ENCODE results near the gene MTOR. TPM values are rescaled to one million over a fixed set of nuclear protein-coding genes. Genes with fewer than 3 reads are reported as not detected.
"Not testable (repeated sequence)": the region's sequence is repeated elsewhere in the genome, so short reads cannot be mapped to it uniquely, and the experiment has no call there.

The MTOR gene
- polyA plus RNA-seq, 1 donor = 27.5 TPM

DNA sequence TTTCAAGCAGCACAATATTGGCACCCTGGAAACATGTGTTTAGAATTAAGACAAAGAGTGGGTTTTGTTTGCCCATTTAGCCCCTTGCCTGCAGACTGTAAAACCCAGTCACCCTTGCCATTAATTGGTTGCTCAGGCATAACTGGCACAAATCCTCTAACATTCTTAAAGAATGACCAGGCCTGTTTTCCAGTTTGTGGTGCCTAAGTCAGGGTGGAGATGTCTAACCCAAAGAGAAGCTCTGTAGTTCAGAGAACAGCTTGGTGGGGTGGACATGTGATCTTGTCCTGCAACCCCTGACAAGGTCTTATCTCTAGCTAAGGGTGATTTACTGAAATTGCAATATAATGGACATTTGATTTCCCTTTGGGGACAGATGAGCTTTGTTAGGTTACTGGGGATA lies 82.0 kb downstream of the MTOR start:
- no peaks in the 10 kb centered on the region for H3K9me3 ChIP-seq (ENCODE audit: control insufficient read depth, low read depth, low read length)
- H3K27me3 ChIP-seq (ENCODE audit: control insufficient read depth, insufficient read depth, low read length) = no peaks in the 10 kb centered on the region
- no peak overlapping the region for H3K27ac ChIP-seq (ENCODE audit: low read length)
- no peaks in the 10 kb centered on the region for H3K4me1 ChIP-seq (ENCODE audit: control insufficient read depth, insufficient read depth, low read length)
- no peak overlapping the region for H3K4me3 ChIP-seq (ENCODE audit: low read length)
- DNase-seq = no peak
- peaks cover 19% of the 10 kb centered on the region for H3K36me3 ChIP-seq (ENCODE audit: control insufficient read depth, insufficient read depth, low read length)

DNA sequence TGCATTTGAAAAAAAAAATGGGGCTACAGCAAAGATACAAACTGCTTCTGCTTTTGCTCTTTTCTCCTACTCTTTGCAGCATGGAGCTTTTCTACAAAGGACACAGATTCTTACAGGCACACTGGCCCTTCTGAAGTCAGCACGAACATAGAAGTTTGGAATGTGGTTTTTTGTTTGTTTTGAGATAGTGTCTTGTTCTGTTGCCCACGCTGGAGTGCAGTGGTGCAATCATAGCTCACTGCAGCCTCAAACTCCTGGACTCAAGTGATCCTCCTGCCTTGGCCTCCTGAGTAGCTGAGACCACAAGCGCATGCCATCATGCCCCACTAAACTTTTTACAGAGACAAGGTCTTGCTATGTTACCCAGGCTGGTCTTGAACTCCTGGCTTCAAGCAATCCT lies 82.6 kb downstream of the MTOR start:
- not testable (repeated sequence) for H3K9me3 ChIP-seq (ENCODE audit: control insufficient read depth, low read depth, low read length); H3K27ac ChIP-seq (ENCODE audit: low read length); DNase-seq; H3K27me3 ChIP-seq (ENCODE audit: control insufficient read depth, insufficient read depth, low read length); H3K4me1 ChIP-seq (ENCODE audit: control insufficient read depth, insufficient read depth, low read length); H3K4me3 ChIP-seq (ENCODE audit: low read length)
- no CpG with 5 or more reads among the region's 3 CpGs for WGBS (ENCODE audit: insufficient coverage, low lambda C conversion rate)
- H3K36me3 ChIP-seq (ENCODE audit: control insufficient read depth, insufficient read depth, low read length) = peaks cover 17% of the 10 kb centered on the region

DNA sequence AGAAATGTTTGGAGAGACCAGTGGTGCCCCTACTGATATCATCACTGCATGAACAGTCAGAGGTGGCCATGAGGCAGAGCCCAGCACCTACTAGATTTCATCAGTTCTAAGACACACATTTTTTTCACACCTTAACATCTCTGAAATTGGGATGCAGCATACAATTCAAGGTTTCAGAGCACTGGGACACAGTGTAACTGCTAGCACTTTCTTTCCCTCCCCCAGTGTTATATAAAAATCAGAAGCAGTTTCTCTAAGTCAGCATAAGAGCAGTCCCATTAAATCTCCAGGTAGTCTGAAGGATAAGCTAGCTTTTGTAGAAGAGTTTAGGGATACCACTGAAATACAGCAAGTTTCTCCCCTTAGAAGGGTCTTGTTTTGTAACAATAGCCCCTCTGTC lies 83.2 kb downstream of the MTOR start:
- no peak for DNase-seq
- no peaks in the 10 kb centered on the region for H3K4me1 ChIP-seq (ENCODE audit: control insufficient read depth, insufficient read depth, low read length)
- H3K36me3 ChIP-seq (ENCODE audit: control insufficient read depth, insufficient read depth, low read length) = peaks cover 13% of the 10 kb centered on the region
- H3K27ac ChIP-seq (ENCODE audit: low read length) = no peak overlapping the region
- no peaks in the 10 kb centered on the region for H3K9me3 ChIP-seq (ENCODE audit: control insufficient read depth, low read depth, low read length)
- no peak overlapping the region for H3K4me3 ChIP-seq (ENCODE audit: low read length)
- H3K27me3 ChIP-seq (ENCODE audit: control insufficient read depth, insufficient read depth, low read length) = no peaks in the 10 kb centered on the region

DNA sequence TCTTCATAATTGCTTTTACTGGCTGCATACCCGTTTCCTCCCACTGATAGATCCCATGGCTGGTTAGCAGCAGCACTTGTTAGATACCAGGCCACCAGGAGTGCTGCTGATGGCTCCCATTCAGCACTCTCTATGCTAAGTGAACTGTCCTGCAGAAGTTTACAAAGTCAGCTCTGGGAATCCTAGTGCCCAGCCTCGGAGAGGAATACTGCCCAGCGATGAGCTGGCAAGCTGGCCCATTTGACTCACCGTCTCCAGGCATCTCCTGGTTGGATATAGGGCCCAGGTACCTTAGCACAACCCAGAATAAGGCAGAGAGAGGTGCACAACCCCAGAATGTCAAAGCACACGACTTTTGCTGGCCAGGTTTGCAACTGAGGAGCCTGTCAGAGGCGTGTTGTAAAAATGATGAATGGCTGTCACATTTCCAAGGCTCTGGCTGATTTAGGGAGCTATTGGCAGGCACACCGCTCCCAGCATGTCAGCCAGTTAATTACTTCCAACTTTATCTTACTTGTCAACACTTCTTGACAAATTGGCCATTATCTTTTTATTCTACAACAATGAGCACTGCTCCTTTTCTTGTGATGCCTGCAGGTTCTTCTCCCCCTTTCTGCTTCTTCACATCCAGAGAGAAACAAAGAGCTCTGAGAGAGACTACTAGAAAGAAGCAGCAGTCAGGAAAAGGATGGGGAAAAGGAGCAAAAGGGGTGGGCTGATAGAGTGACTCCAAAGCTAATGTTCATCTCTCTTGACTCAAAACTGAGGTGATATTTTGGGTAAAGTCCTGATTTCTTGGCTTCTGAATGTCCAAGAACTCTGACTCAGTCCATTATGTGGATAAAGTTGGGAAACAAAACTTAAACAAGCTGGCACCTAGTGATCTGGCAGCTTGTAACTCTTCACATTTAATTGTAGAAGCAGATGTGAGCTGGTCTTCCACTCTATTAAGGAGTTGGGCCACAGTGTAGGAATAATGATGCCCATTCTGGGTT lies 84.0 kb downstream of the MTOR start:
- H3K9me3 ChIP-seq (ENCODE audit: control insufficient read depth, low read depth, low read length) = no peaks in the 10 kb centered on the region
- no peak for DNase-seq
- no peaks in the 10 kb centered on the region for H3K27me3 ChIP-seq (ENCODE audit: control insufficient read depth, insufficient read depth, low read length)
- H3K36me3 ChIP-seq (ENCODE audit: control insufficient read depth, insufficient read depth, low read length) = peaks cover 13% of the 10 kb centered on the region
- no peak overlapping the region for H3K27ac ChIP-seq (ENCODE audit: low read length)
- H3K4me3 ChIP-seq (ENCODE audit: low read length) = no peak overlapping the region
- H3K4me1 ChIP-seq (ENCODE audit: control insufficient read depth, insufficient read depth, low read length) = no peaks in the 10 kb centered on the region
- WGBS (ENCODE audit: insufficient coverage, low lambda C conversion rate) = no CpG with 5 or more reads among the region's 7 CpGs

DNA sequence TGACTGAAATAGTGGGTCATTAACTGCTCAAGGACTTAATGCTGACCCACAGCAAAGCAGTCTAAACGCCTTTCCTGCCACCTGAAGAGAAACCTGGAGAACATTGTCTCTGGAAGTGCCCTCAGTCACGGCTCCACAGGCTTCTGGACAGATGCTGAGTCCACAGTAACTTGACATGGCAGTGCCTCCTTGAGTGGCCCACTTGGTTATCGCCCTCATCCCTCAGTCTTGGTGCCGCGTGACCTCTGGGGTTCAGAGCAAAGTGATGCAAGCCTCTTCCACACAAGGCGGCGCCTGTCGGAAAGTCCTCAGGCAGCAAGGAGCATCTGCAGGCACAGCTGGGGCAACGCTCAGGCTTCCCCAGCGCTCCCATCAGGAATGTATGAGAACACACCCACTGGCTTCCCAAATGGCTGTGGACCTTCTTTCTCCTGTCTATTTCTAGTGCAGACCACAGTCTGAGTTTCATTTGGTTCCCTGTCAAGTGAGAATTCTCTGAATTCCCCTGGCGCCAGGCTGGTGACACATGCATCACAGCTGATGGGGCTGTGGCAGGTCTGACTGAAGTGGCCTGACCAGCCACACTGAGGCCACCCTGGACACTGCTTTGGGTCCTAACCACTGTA lies 86.2 kb downstream of the MTOR start:
- WGBS (ENCODE audit: insufficient coverage, low lambda C conversion rate) = no CpG with 5 or more reads among the region's 11 CpGs
- no peak for DNase-seq
- Histone ChIP-seq H3K27me3 (ENCODE audit: control insufficient read depth, insufficient read depth, low read length) (no peaks in the 10 kb centered on the region), H3K27ac (ENCODE audit: low read length) (no peak overlapping the region), H3K9me3 (ENCODE audit: control insufficient read depth, low read depth, low read length) (no peaks in the 10 kb centered on the region), H3K4me1 (ENCODE audit: control insufficient read depth, insufficient read depth, low read length) (no peaks in the 10 kb centered on the region), H3K4me3 (ENCODE audit: low read length) (no peak overlapping the region), H3K36me3 (ENCODE audit: control insufficient read depth, insufficient read depth, low read length) (peaks cover 13% of the 10 kb centered on the region)

DNA sequence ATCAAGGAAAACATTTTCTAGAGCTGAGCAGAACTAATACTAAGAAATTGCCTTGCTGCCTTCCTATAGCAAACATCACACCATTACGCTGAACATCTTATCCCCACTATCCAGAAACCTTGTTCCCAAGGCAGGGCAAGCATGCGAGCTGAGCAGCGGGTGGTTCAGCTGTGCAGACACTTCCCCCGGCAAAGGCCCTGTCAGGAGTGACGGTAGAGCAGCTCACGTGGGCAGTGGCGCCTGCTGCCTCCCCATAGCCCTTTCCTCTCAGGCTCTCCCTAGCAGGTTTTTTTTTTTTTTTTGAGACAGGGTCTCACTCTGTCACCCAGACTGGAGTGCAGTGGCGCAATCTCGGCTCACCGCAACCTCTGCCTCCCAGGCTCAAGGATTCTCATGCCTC lies 86.9 kb downstream of the MTOR start:
- Histone ChIP-seq H3K36me3 (ENCODE audit: control insufficient read depth, insufficient read depth, low read length) (peaks cover 13% of the 10 kb centered on the region), H3K27me3 (ENCODE audit: control insufficient read depth, insufficient read depth, low read length) (no peaks in the 10 kb centered on the region), H3K4me3 (ENCODE audit: low read length) (no peak overlapping the region), H3K27ac (ENCODE audit: low read length) (no peak overlapping the region), H3K9me3 (ENCODE audit: control insufficient read depth, low read depth, low read length) (no peaks in the 10 kb centered on the region), H3K4me1 (ENCODE audit: control insufficient read depth, insufficient read depth, low read length) (no peaks in the 10 kb centered on the region)
- no CpG with 5 or more reads among the region's 10 CpGs for WGBS (ENCODE audit: insufficient coverage, low lambda C conversion rate)
- DNase-seq = no peak

DNA sequence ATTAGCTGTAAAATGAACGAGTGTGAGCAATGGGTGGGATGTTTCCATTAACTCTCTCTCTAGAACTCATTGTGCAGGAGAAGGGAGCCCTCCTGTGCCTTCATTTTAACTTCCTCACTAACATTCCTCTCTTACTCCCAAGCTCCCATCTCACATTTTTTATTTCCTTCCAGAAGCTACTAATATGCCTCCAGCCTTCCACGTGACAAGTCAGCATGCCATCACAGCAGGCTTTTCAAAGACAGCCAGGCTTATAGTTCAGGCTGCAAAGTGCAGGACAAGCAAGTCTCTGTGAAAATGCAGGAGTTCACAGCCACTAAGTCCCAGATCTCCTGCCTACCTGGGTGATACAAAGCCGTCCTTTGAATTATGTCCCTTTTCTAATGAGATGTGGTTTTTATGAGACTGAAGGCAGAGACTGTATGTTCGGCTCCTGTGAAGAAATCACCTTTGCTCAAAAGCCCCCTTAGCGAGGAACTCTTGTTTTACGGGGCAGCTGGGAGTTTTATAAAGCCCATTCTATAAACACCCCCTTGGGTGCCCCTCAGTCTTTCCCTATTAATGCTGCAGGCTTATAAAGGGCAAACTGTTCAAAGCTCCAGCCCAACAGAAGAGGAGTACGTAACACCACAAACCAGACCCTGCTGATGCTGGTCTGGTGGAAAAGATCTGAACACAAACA lies 87.9 kb downstream of the MTOR start:
- H3K27ac ChIP-seq (ENCODE audit: low read length) = no peak overlapping the region
- H3K4me3 ChIP-seq (ENCODE audit: low read length) = no peak overlapping the region
- H3K27me3 ChIP-seq (ENCODE audit: control insufficient read depth, insufficient read depth, low read length) = no peaks in the 10 kb centered on the region
- DNase-seq = no peak
- peaks cover 8% of the 10 kb centered on the region for H3K36me3 ChIP-seq (ENCODE audit: control insufficient read depth, insufficient read depth, low read length)
- no peaks in the 10 kb centered on the region for H3K9me3 ChIP-seq (ENCODE audit: control insufficient read depth, low read depth, low read length)
- no peaks in the 10 kb centered on the region for H3K4me1 ChIP-seq (ENCODE audit: control insufficient read depth, insufficient read depth, low read length)
- WGBS (ENCODE audit: insufficient coverage, low lambda C conversion rate) = no CpG with 5 or more reads among the region's 7 CpGs

DNA sequence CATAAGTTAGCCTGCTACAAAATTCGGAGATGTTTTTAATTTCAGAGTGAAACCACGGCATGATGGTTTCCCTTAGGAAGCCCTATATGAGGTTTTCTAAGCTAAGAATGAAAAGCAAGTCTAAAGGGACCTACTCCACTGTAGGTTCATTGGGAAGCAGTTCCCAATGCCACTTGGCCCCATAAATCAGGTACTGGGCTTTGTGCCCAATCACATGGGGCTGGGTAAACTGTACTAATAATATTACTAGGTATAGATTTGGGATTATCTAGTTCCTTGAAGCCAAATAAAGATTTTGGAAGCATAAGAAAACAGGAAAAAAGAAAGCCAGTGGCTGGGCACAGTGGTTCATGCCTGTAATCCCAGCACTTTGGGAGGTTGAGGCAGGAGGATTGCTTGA lies 92.2 kb downstream of the MTOR start:
- no peak for DNase-seq
- WGBS (ENCODE audit: insufficient coverage, low lambda C conversion rate) = no CpG with 5 or more reads among the region's 2 CpGs

DNA sequence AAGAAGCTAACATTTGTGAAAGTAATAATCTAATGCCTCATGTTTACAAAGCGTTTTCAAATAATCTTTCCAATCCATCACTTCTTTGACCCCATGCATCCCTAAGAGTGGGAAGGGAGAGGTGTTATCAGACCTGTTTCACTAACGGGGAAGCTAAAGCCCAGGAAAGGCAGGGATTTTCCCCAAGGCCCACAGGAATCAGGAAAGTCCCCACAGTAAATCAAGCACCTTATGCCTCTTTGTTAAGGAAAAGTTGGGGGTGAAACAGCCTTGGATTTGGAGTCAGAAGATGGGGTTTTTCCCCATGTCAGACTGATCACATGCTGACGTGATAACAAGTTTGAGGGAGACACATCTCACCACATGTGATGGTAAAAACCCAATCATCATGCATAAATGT lies 93.1 kb downstream of the MTOR start:
- no CpG with 5 or more reads among the region's 3 CpGs for WGBS (ENCODE audit: insufficient coverage, low lambda C conversion rate)
- Histone ChIP-seq H3K36me3 (ENCODE audit: control insufficient read depth, insufficient read depth, low read length) (peaks cover 6% of the 10 kb centered on the region), H3K27me3 (ENCODE audit: control insufficient read depth, insufficient read depth, low read length) (no peaks in the 10 kb centered on the region), H3K4me3 (ENCODE audit: low read length) (no peak overlapping the region), H3K4me1 (ENCODE audit: control insufficient read depth, insufficient read depth, low read length) (no peaks in the 10 kb centered on the region), H3K9me3 (ENCODE audit: control insufficient read depth, low read depth, low read length) (no peaks in the 10 kb centered on the region), H3K27ac (ENCODE audit: low read length) (no peak overlapping the region)
- DNase-seq = no peak

More for the DNA sequence above, 92.2 kb downstream of the MTOR start:
- Histone ChIP-seq H3K9me3 (ENCODE audit: control insufficient read depth, low read depth, low read length) (no peaks in the 10 kb centered on the region), H3K27me3 (ENCODE audit: control insufficient read depth, insufficient read depth, low read length) (no peaks in the 10 kb centered on the region), H3K4me3 (ENCODE audit: low read length) (no peak overlapping the region), H3K27ac (ENCODE audit: low read length) (no peak overlapping the region), H3K4me1 (ENCODE audit: control insufficient read depth, insufficient read depth, low read length) (no peaks in the 10 kb centered on the region), H3K36me3 (ENCODE audit: control insufficient read depth, insufficient read depth, low read length) (peaks cover 9% of the 10 kb centered on the region)

DNA sequence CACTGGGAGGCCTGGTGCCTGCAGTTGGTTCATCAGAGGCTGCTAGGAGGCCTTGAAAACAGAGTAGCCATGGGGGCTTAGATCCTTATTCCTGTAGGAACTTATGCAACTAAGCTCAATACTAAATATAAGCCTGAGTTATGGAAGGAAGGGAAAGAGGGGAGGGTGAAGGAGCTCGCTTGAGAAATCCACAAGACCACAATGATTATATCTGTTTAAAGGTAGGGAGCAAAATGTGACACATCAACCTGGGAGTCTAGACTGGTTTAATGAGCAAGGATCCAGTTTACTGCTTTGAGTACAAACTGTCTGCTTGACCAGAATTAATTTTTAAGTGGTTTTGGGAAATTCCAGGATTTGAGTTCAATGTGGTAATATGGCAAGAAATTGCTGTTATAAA lies 93.6 kb downstream of the MTOR start:
- no peak overlapping the region for H3K4me3 ChIP-seq (ENCODE audit: low read length)
- H3K36me3 ChIP-seq (ENCODE audit: control insufficient read depth, insufficient read depth, low read length) = peaks cover 6% of the 10 kb centered on the region
- WGBS (ENCODE audit: insufficient coverage, low lambda C conversion rate) = 83% methylated on average over 1 of the region's 1 CpG

More for the DNA sequence above, 93.6 kb downstream of the MTOR start:
- DNase-seq = no peak
- no peaks in the 10 kb centered on the region for H3K9me3 ChIP-seq (ENCODE audit: control insufficient read depth, low read depth, low read length)
- H3K27ac ChIP-seq (ENCODE audit: low read length) = no peak overlapping the region
- no peaks in the 10 kb centered on the region for H3K4me1 ChIP-seq (ENCODE audit: control insufficient read depth, insufficient read depth, low read length)
- H3K27me3 ChIP-seq (ENCODE audit: control insufficient read depth, insufficient read depth, low read length) = no peaks in the 10 kb centered on the region
